Fibroblast of villous mesenchyme (primary cell): ENCODE results near the gene TRIOBP. TPM values are rescaled to one million over a fixed set of nuclear protein-coding genes. Genes with fewer than 3 reads are reported as not detected.

Source experiments
- DNase-seq: peaks from one replicate; pipeline ENCODE4 v3.0.0-alpha.2; 2010; ENCODE audit warnings: low read depth
- H3K4me3 ChIP-seq: 2 replicates; pipeline ENCODE4 v1.5.1; 2011; ENCODE audit warnings: low read depth, mild to moderate bottlenecking, low read length
- total RNA-seq: library from RNA; depleted of rRNA; stranded (reverse); fragments of >200 nt; gene quantifications from 2 replicates; pipeline ENCODE4 v1.2.3, GENCODE V29; 2012
- TF ChIP-seq, protein P1 (sequence below): IDR thresholded peaks from 2 replicates; pipeline ENCODE4 v1.5.1; 2012; ENCODE audit warnings: low read depth, mild to moderate bottlenecking, low read length; ENCODE audit not compliant: insufficient read depth

TRIOBP gene
- total RNA-seq, 1 donor, result 121 TPM

DNA sequence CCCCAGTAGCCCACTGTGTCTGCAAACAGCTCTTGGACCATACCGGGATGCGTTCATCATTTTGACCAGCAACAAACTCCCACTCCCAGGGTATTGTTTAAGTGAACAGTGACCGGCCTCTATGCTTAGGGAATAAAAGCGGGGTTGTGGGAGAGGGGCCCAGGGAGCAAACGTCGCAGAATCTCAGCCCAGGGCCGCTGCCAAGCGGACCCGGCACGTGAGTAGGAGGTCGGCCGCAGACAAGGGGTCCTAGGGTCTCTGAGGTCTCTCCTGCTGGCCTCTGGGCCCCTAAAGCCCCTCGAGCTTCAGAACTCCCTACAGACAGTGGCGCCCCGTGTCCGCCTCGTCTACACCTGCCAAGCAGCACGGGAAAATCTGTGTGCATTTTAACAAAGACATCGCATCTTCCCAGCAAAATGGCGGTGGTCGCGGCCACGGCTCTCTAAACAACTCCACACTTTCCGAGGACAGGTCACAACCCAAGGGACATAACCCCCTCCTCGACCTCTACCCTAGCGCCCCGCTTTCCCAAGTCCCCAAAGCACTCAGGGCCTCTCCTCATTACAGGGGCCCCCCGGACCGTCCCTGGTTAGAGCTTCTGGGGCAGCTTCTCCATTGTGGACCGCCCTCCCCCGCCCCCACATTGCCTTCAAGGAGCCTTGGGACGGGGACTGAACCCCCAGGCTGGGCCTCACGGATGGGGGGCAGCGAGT is 106.9 kb downstream of the TRIOBP start:
- DNase-seq, result no peak
- TF ChIP-seq, protein P1, sequence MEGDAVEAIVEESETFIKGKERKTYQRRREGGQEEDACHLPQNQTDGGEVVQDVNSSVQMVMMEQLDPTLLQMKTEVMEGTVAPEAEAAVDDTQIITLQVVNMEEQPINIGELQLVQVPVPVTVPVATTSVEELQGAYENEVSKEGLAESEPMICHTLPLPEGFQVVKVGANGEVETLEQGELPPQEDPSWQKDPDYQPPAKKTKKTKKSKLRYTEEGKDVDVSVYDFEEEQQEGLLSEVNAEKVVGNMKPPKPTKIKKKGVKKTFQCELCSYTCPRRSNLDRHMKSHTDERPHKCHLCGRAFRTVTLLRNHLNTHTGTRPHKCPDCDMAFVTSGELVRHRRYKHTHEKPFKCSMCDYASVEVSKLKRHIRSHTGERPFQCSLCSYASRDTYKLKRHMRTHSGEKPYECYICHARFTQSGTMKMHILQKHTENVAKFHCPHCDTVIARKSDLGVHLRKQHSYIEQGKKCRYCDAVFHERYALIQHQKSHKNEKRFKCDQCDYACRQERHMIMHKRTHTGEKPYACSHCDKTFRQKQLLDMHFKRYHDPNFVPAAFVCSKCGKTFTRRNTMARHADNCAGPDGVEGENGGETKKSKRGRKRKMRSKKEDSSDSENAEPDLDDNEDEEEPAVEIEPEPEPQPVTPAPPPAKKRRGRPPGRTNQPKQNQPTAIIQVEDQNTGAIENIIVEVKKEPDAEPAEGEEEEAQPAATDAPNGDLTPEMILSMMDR, result no peak
- no peak overlapping the region for H3K4me3 ChIP-seq

DNA sequence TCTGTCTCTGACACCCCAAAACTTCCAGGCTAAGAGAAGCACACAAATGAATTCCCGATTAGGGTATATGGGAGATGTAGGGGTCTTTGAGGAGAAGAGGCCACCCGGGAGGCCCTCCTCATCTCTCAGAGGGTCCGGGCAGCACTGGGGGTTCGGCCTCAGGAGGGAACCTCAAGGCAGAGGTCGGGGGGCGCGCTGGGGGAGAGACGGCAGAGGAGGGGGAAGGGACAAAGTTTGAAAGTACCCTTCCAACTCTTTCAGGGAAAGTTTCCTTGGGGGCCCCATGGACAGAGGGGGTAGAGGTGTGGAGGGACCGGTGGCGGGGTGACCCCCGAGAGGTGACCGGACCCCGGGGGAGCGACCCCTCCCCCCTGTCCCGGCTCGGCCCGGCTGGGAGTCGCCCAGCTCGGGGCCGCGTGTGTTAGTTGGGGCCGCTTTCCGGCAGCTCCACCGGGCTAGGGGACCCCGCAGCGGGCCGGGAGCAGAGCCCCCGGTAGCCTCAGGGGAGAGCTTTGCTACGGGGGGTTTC is 107.6 kb downstream of the TRIOBP start:
- DNase-seq, result no peak
- TF ChIP-seq, protein P1, result no peak

DNA sequence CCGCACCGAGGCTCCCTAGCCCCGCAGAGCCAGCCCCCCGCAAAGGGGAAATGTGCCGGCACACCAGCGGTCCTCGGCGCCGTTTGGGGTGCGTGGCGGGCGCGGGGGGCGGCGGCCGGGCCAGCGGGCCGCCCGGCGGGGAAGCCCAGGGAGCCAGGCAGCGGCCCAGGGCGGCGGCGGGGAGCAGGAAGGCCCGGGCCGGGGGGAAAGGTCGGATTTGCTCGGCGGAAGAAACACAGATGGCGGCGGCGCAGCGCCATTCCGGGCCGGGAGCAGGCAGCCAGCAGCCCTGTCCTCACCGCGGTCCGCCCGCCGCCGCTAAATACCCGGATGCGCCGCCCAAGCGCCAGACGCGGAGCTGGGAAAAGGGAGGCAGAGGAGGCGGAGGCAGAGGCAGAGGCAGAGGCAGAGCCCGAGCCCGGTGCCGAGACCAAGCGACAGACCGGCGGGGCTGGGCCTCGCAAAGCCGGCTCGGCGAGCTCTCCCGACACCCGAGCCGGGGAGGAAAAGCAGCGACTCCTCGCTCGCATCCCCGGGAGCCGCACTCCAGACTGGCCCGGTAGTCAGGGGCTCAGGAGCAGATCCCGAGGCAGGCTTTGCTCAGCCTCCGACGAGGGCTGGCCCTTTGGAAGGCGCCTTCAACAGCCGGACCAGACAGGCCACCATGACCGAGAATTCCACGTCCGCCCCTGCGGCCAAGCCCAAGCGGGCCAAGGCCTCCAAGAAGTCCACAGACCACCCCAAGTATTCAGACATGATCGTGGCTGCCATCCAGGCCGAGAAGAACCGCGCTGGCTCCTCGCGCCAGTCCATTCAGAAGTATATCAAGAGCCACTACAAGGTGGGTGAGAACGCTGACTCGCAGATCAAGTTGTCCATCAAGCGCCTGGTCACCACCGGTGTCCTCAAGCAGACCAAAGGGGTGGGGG is 108.3 kb downstream of the TRIOBP start:
- H3K4me3 ChIP-seq, result peak overlapping the region; percentile 81
- TF ChIP-seq, protein P1, result no peak
- DNase-seq, result peak; percentile 84

More for the DNA sequence above, 107.6 kb downstream of the TRIOBP start:
- H3K4me3 ChIP-seq, result peak overlapping the region; percentile 81

DNA sequence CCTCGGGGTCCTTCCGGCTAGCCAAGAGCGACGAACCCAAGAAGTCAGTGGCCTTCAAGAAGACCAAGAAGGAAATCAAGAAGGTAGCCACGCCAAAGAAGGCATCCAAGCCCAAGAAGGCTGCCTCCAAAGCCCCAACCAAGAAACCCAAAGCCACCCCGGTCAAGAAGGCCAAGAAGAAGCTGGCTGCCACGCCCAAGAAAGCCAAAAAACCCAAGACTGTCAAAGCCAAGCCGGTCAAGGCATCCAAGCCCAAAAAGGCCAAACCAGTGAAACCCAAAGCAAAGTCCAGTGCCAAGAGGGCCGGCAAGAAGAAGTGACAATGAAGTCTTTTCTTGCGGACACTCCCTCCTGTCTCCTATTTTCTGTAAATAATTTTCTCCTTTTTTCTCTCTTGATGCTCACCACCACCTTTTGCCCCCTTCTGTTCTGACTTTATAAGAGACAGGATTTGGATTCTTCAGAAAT is 109.0 kb downstream of the TRIOBP start:
- TF ChIP-seq, protein P1, result no peak
- peak overlapping the region; percentile 81 for H3K4me3 ChIP-seq
- DNase-seq, result no peak

DNA sequence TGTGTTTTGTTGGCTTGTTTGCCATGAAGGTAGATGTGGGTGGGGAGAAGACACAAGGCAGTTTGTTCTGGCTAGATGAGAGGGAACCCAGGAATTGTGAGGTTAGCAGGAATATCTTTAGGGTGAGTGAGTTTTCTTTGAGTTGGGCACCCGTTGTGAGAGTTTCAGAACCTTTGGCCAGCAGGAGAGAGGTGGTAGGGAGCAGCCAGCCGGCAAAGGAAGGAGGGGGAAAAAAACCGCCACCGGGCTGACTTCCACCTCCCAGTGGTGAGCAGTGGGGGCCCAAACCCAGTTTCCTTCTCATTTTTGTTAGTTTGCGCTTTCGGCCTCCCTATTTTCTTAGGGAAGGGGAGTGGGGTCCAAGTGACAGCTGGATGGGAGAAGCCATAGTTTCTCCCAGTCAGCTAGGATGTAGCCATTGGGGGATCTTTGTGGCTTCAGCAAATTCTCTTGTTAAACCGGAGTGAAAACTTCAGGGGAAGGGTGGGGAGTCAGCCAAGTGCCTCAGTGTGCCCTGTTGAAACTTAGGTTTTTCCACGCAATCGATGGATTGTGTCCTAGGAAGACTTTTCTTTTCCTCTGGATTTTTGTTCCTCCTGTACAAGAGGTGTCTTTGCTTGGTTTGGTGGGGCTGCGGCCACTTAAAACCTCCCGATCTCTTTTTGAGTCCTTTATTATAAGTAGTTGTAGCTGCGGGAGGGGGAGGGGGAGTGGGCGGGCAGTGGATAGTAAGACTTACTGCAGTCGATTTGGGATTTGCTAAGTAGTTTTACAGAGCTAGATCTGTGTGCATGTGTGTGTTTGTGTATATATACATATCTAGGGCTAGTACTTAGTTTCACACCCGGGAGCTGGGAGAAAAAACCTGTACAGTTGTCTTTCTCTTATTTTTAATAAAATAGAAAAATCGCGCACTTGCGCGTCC is 109.8 kb downstream of the TRIOBP start:
- H3K4me3 ChIP-seq, result peak overlapping the region; percentile 81
- TF ChIP-seq, protein P1, result peak; percentile 4
- peak; percentile 56 for DNase-seq
